Fibroblast of lung (primary cell): ENCODE measurements around the gene TMPRSS7.

Experiments used
- CTCF ChIP-seq, 2 donors: IDR thresholded peaks in 1 of 2; conservative IDR thresholded peaks in 1 of 2; 1 replicate in 1 of 2; 2 replicates in 1 of 2; pipeline ENCODE4 v1.5.1; 2011 to 2012; ENCODE audit warnings: low read length in 2 of 2, control low read depth in 1 of 2, inconsistent platforms in 1 of 2, low read depth in 1 of 2, mild to moderate bottlenecking in 1 of 2
- EZH2 ChIP-seq: IDR thresholded peaks from 2 replicates; pipeline ENCODE4 v1.5.1; 2012; ENCODE audit warnings: low read length, control low read depth, mild to moderate bottlenecking; ENCODE audit errors: missing control alignments

- TF ChIP-seq CTCF (conservative IDR thresholded peaks at IDR 0.05 in 1 of 2, IDR thresholded peaks at IDR 0.05 in 1 of 2; ENCODE audit: low read depth in 1 of 2, low read length in 2 of 2) (no peak), EZH2 (no peak)
Measured at GRCh38 chr3:112126511-112126911, 92.0 kb downstream of the TMPRSS7 start.
